HepG2 (cell line): Measurements from ENCODE around the gene RIMS3. TPM values are rescaled to one million over a fixed set of nuclear protein-coding genes. Genes with fewer than 3 reads are reported as not detected.

ENCODE experiments used
- ATAC-seq: fragments of 200-7000 bp; cut with Tn5 transposase; 3 replicates; pipeline ENCODE4 v1.9.1; 2020; ENCODE audit warnings: mild to moderate bottlenecking, moderate library complexity
- BruUV-seq: library from RNA; stranded (reverse); fragments of 400-500 nt; replicated peaks from 2 replicates; lab custom pipeline; 2021; lab: Mats Ljungman, UMichigan
- CTCF ChIA-PET: fragments of 300-600 bp; formaldehyde crosslinking; extraction: SDS; loops from one replicate; lab custom pipeline; 2021; ENCODE audit warnings: low total read pairs, inconsistent platforms, low intra/inter-chr PET ratio; lab: Yijun Ruan, JAX
- POLR2A ChIA-PET: fragments of 350-600 bp; sonication (Branson Sonifier 250); formaldehyde crosslinking; loops from one replicate; lab custom pipeline; 2020; ENCODE audit warnings: antibody characterized with exemption, inconsistent platforms; lab: Yijun Ruan, JAX
- DNase-seq: peaks from one replicate; pipeline ENCODE4 v3.0.0-alpha.2; 2015; ENCODE audit warnings: low spot score
- FAIRE-seq: peaks from 3 replicates; lab custom pipeline; 2011; peaks lifted over from hg19 to GRCh38; lab: Jason Lieb, UNC
- H2AFZ ChIP-seq: one replicate; pipeline ENCODE4 v1.6.1; 2011; ENCODE audit warnings: low read length, inconsistent platforms
- H3K27ac ChIP-seq: fragments of 300-600 bp; 3 replicates; pipeline ENCODE4 v1.8.0; 2011; ENCODE audit warnings: mixed run types, mild to moderate bottlenecking, mixed read lengths, low read length, inconsistent platforms; ENCODE audit not compliant: insufficient read depth; ENCODE audit errors: extremely low read length
- H3K27me3 ChIP-seq, 2 experiments: fragments of 200-600 bp in 1 of 2; 2 replicates in 1 of 2; 3 replicates in 1 of 2; pipeline versions ENCODE4 v1.6.0 to v1.8.0; 2011; ENCODE audit warnings: low read length in 2 of 2, mild to moderate bottlenecking in 2 of 2, moderate library complexity in 2 of 2, inconsistent platforms in 1 of 2; ENCODE audit not compliant: insufficient read depth in 2 of 2, control insufficient read depth in 1 of 2
- H3K36me3 ChIP-seq, 2 experiments: fragments of 200-600 bp in 1 of 2; replicated peaks in 1 of 2; 2 replicates in 1 of 2; 3 replicates in 1 of 2; pipeline versions ENCODE4 v1.5.1 to v1.8.0; 2011; ENCODE audit warnings: low read length in 2 of 2, inconsistent platforms in 1 of 2; ENCODE audit not compliant: insufficient read depth in 2 of 2, control insufficient read depth in 1 of 2
- H3K4me1 ChIP-seq: 2 replicates; pipeline ENCODE4 v1.5.1; 2012; ENCODE audit warnings: low read length, inconsistent platforms; ENCODE audit not compliant: insufficient read depth
- H3K4me2 ChIP-seq: 2 replicates; pipeline ENCODE4 v1.6.0; 2011; ENCODE audit warnings: low read depth, low read length, inconsistent platforms
- H3K4me3 ChIP-seq, 3 experiments: fragments of 200-600 bp in 1 of 3; sonication (generic), shearing (Covaris generic) in 1 of 3; replicated peaks in 1 of 3; 2 replicates each; pipeline ENCODE4 v1.5.1; 2011 to 2016; ENCODE audit warnings: low read length in 3 of 3, inconsistent platforms in 2 of 3, low read depth in 2 of 3, mild to moderate bottlenecking in 2 of 3, control low read depth in 1 of 3, mixed read lengths in 1 of 3; ENCODE audit not compliant: insufficient read depth in 1 of 3
- H3K79me2 ChIP-seq: one replicate; pipeline ENCODE4 v1.6.1; 2011; ENCODE audit warnings: low read length, inconsistent platforms; ENCODE audit not compliant: insufficient read depth
- H3K9ac ChIP-seq: 2 replicates; pipeline ENCODE4 v1.6.0; 2011; ENCODE audit warnings: mild to moderate bottlenecking, low read depth, low read length, inconsistent platforms; ENCODE audit not compliant: insufficient read depth
- H3K9me3 ChIP-seq: 2 replicates; pipeline ENCODE4 v1.5.1; 2012; ENCODE audit warnings: mild to moderate bottlenecking, low read length
- H4K20me1 ChIP-seq: 2 replicates; pipeline ENCODE4 v1.6.0; 2011; ENCODE audit warnings: inconsistent platforms, mild to moderate bottlenecking, low read length, moderate library complexity; ENCODE audit not compliant: insufficient read depth
- FLYWCH1 ChIP-seq: sonication (generic); formaldehyde crosslinking; IDR thresholded peaks from 2 replicates; pipeline ENCODE4 v1.8.1; 2023; ENCODE audit warnings: mild to moderate bottlenecking, missing genetic modification reagents
- FOXC1 ChIP-seq: sonication (generic); formaldehyde crosslinking; IDR thresholded peaks from 2 replicates; pipeline ENCODE4 v1.8.0; 2022; ENCODE audit warnings: mild to moderate bottlenecking, missing genetic modification reagents, borderline replicate concordance
- HOXA3 ChIP-seq: sonication (generic); formaldehyde crosslinking; IDR thresholded peaks from 2 replicates; pipeline ENCODE4 v1.5.0; 2020; ENCODE audit warnings: missing genetic modification reagents
- MXD4 ChIP-seq: IDR thresholded peaks from 2 replicates; pipeline ENCODE4 v1.6.1; 2016; ENCODE audit warnings: mild to moderate bottlenecking, missing biosample characterization, missing genetic modification reagents
- PATZ1 ChIP-seq: sonication (generic); formaldehyde crosslinking; IDR thresholded peaks from 2 replicates; pipeline ENCODE4 v1.4.0; 2020; ENCODE audit warnings: missing genetic modification reagents
- POLR2G ChIP-seq: fragments of 200-400 bp; formaldehyde crosslinking; IDR thresholded peaks from 2 replicates; pipeline ENCODE4 v1.6.1; 2018; ENCODE audit warnings: mild to moderate bottlenecking, low read depth, low read length, moderate library complexity
- SSRP1 ChIP-seq: IDR thresholded peaks from 2 replicates; pipeline ENCODE4 v1.6.1; 2016; ENCODE audit warnings: control low read depth
- ZBED4 ChIP-seq: sonication (generic); formaldehyde crosslinking; IDR thresholded peaks from 2 replicates; pipeline ENCODE4 v1.4.0; 2020; ENCODE audit warnings: missing genetic modification reagents, borderline replicate concordance
- ZNF546 ChIP-seq: sonication (generic); formaldehyde crosslinking; conservative IDR thresholded peaks from 2 replicates; pipeline ENCODE4 v1.8.1; 2023; ENCODE audit warnings: mild to moderate bottlenecking, missing genetic modification reagents
- ZNF547 ChIP-seq: sonication (generic); formaldehyde crosslinking; IDR thresholded peaks from 2 replicates; pipeline ENCODE4 v1.5.1; 2020; ENCODE audit warnings: mild to moderate bottlenecking, missing genetic modification reagents
- ZNF766 ChIP-seq: sonication (generic); formaldehyde crosslinking; IDR thresholded peaks from 2 replicates; pipeline ENCODE4 v1.5.0; 2020; ENCODE audit warnings: missing genetic modification reagents, borderline replicate concordance
- WGBS: methylation state at CpG from one replicate; pipeline ENCODE4 v1.1.6; 2017; ENCODE audit warnings: low lambda C conversion rate; 5-methylcytosine and 5-hydroxymethylcytosine counted together
- in situ Hi-C: cut with HindIII; loops from 2 replicates; pipeline ENCODE4 v1.10.0; 2017; ENCODE audit warnings: low pct_unique_long_range_greater_than_20kb; ENCODE audit not compliant: extremely low pct_ligation_motif_present
- intact Hi-C: fragments of 100-400 bp; cut with micrococcal nuclease; formaldehyde crosslinking; loops from one replicate; pipeline ENCODE4 v1.10.0; 2022; ENCODE audit not compliant: unreplicated experiment
- polyA plus RNA-seq, 8 experiments: library from polyadenylated mRNA; depleted of rRNA in 3 of 8; stranded (reverse) in 7 of 8; unstranded in 1 of 8; fragments of >200 nt; fragmentation: Illumina TruSeq in 4 of 8; extraction: Trizol in 4 of 8; gene quantifications; 2 replicates each; pipeline versions ENCODE4 v1.2.1 to v1.2.3, GENCODE V29; 2011 to 2016; ENCODE audit warnings: low read depth in 4 of 8, missing spikeins in 1 of 8, mixed read lengths in 1 of 8; ENCODE audit not compliant: insufficient read depth in 1 of 8
- total RNA-seq, 5 experiments: library from RNA; depleted of rRNA; stranded (reverse); fragments of >200 nt; fragmentation: Illumina TruSeq; extraction: Trizol; gene quantifications; 2 replicates each; pipeline ENCODE4 v1.2.3, GENCODE V29; 2016; ENCODE audit warnings: low read depth in 1 of 5

RIMS3 gene
- total and polyA plus RNA-seq, 2 of the 13 experiments (the other 11 are each of a cell fraction or from before 2014, with no cell fraction given) = 2.1 to 5.4 TPM

GRCh38 chr1:40606978-40607377, 58.5 kb downstream of the RIMS3 start:
- Histone ChIP-seq H2AFZ (no peak overlapping the region), H3K4me1 (no peaks in the 10 kb centered on the region), H3K4me3 (no peak overlapping the region), H3K79me2 (no peaks in the 10 kb centered on the region), H3K9ac (no peak overlapping the region), H3K36me3 (no peaks in the 10 kb centered on the region), H3K9me3 (no peaks in the 10 kb centered on the region), H3K4me2 (no peak overlapping the region), H3K27ac (no peak overlapping the region), H3K27me3 (0 out of 5 replicates have a peak, but pooled peaks cover 0 to 3% of the 10 kb centered on the region in 2 experiments), H4K20me1 (no peaks in the 10 kb centered on the region)
- FAIRE-seq = no peak
- WGBS = 52% methylated on average over 2 of the region's 2 CpGs
- in situ Hi-C loops = no loop called here
- no TSS peak for BruUV-seq
- intact Hi-C loops = no loop called here
- ATAC-seq = no peak
- no peak for DNase-seq
- CTCF ChIA-PET = no interaction called here
- POLR2A ChIA-PET = no interaction called here
- TF ChIP-seq SSRP1 (CRISPR knock-in tag) = no peak
- TF ChIP-seq HOXA3 (CRISPR knock-in tag) = no peak
- no peak for TF ChIP-seq ZNF547
- TF ChIP-seq ZNF766 (CRISPR knock-in tag) = no peak
- TF ChIP-seq PATZ1 (CRISPR knock-in tag) = no peak
- TF ChIP-seq FLYWCH1 (CRISPR knock-in tag) = no peak
- no peak for TF ChIP-seq FOXC1 (CRISPR knock-in tag)
- no peak for TF ChIP-seq MXD4
- no peak for TF ChIP-seq POLR2G
- no peak for TF ChIP-seq ZNF546
- TF ChIP-seq ZBED4 = no peak
